ENCODE data around the gene ARR3.

GRCh38 chrX:70268034-70268433, at the start of gene ARR3:
- TF ChIP-seq CTCF (IDR thresholded peaks at IDR 0.05; ENCODE audit: low read depth, low read length, poor library complexity, severe bottlenecking) = no peak
- TF ChIP-seq EZH2phosphoT487 (IDR thresholded peaks at IDR 0.05; ENCODE audit: borderline replicate concordance, low read length) = no peak
